GM18519 (cell line): ENCODE measurements around the gene ABCG4.
A peak's percentile ranks its signal among the peaks of the same experiment; 100 is the strongest.

Experiments used
- ATAC-seq: cut with Tn5 transposase; IDR thresholded peaks from one replicate; pipeline ENCODE4 v1.9.1; 2021; ENCODE audit warnings: mild to moderate bottlenecking, moderate library complexity; ENCODE audit not compliant: unreplicated experiment, low FRiP score

The ABCG4 gene

DNA sequence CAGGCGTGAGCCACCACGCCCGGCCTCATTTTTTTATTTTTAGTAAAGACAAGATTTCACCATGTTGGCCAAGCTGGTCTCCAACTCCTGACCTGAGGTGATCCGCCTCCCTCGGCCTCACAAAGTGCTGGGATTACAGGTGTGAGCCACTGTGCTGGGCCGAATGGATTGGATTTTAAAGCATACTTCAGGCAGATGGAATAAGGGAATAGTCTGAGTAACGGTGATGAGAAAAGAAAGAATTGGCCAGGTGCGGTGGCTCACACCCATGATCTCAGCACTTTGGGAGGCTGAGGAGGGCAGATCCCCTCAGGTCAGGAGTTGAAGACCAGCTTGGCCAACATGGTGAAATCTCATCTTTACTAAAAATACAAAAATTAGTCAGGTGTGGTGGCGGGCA is 55.2 kb downstream of the ABCG4 start:
- ATAC-seq = no peak

DNA sequence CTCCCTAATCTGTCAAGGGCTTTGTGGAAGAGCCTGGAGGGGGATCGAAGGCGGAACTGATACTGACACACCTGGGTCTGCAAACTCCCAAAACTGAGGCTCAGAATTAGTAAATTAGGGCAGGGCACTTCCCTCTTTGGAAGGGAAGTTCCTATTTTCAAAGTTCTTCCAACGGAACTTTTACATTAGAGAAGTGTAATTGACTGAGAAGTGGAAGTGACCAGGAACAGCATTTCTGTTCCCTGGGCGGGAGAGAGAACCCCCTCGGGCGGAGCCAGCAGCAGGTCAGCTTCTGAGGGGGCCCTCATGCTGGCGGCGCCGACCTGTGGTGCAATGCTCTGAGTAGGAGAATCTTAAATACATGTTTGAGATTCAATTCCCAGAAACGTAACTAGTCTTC is 56.2 kb downstream of the ABCG4 start:
- no peak for ATAC-seq

DNA sequence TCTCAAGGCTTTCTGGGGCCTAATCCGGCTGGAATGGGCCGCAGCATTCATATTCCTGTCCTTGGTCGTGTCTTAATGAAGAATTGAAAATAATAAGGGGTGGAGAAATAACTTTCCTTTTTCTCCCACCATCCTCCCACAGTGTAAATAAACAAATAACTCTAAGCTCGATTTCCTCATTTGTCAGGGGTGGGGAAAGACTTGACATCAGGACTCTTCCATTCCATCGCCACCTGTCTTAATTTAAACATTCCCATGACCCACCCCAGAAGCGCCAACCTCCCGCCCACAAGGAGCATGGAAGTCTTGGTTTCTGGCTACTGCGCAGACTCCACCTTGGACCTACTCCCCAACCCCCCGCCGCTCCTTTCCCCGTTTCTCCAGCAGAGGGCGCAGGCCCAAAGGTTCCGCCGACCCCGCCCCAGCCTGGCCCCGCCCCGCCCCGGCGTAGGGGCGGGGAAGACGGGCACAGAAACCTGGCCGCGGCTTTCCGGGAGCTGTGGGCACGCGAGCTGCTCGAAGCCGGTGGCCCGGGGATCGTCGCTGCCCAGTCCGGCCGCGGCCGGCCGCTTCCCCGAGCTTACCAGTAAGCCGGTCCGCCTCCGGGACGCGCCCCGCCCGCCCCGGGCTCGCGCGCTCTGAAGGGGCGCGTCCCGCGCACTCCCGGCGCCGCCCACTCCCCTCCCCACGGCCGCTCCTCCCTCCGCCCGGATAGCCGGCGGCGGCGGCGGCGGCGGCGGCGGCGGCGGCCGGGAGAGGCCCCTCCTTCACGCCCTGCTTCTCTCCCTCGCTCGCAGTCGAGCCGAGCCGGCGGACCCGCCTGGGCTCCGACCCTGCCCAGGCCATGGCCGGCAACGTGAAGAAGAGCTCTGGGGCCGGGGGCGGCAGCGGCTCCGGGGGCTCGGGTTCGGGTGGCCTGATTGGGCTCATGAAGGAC is 57.0 kb downstream of the ABCG4 start, which contains the start of gene CBL:
Gene CBL, plus strand, starts transcription at position 766 of the 937 bp plus-strand sequence. Its CDS starts 79 bp downstream, at position 845.
- peak; percentile 59 for ATAC-seq

DNA sequence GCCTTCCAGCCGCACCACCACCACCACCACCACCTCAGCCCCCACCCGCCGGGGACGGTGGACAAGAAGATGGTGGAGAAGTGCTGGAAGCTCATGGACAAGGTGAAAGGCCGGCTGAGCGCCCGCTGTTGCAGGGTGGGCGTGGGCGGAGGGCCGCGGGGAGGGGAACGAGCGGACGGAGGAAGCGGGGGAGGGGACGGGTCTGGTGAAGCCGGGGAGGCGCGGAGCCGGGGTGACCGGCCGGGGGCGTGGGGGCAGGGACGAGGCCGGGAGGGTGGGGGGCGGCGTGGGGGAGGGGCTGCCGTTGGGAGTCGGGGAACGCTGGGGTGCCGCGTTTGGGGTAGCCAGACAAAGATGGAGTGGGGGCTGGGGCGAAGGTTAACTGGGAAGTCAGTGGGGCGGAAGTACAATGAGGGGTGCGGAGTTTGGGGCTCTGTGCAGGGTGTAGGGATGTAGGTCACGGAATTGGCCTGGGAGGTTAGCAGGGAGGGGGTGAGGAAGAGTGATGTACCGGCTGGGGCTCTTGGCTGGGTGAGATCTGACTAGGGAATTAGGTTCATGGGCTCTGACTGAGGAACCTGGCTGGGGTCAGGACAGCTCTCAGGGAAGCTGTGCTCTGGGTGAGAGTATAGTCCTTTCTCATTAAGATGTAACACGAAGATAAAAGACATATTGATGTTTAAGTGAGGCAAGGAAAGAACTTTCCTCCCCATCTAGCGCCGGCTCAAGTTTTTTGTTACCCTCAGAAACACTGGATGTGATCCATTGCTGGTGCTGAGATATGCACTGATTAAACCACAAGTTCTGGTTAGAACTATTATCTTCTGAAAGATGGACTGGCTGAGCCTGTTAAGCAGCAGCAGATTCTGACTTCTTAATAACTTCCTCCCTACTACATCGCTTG is 57.9 kb downstream of the ABCG4 start:
- no peak for ATAC-seq

DNA sequence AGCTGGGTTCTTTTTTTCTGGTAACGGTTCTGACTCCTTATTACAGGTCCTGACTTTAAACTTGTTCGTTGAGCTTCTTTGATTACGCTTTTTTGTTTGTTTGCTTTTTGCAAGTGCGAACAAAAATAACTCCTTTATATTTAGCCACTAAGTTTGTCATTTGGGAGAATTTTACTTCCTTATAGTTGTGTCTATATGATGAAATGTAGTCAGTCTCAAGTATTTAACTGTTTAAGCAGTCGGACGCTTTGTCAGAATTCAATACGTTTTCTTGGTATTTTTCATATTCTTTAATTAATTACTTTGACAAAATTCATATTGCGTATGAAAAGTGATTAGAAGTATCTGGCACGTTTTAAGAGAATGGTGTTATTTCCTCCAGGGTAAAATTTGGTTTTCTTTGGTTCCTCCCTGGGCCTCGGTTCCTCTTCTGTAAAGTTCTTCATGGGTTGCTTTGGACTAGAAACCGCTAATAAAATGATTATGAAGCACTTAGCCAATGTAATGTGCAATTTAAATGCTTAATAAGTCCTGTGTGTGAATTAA is 58.6 kb downstream of the ABCG4 start:
- ATAC-seq = no peak

DNA sequence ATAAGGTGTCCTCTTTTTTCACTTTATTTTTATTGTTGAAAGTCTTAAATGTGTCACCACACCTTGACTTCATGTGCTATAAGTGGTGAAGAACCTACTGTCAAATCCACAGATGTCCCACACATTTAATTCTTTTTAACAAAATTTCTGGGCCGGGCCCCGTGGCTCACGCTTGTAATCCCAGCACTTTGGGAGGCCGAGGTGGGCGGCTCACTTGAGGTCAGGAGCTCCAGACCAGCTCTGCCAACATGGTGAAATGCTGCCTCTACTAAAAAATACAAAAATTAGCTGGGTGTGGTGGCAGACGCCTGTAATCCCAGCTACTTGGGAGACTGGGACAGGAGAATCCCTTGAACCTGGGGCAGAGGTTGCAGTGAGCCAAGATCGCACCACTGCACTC is 60.3 kb downstream of the ABCG4 start:
- ATAC-seq = no peak

DNA sequence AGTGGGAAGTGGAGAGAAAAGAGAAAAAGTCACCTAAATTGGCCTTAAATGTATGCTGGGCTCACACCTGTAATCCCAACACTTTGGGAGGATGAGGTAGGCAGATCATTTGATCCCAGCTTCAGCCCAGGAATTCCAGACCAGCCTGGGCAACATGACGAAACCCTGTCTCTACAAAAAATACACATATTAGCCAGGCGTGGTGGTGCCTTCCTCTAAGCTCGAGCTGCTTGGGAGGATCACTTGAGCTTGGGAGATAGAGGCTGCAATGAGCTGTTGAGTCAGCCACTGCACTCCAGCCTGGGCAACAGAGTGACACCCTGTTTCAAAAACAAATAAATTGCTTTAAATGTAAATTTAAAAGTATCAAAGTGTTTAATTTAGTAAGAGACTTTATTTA is 61.2 kb downstream of the ABCG4 start:
- no peak for ATAC-seq
